HK-2 (cell line): ENCODE measurements around the gene MMP7.

Experiments used
- DNase-seq: peaks from one replicate; pipeline ENCODE4 v3.0.0-alpha.2; 2018; ENCODE audit not compliant: unreplicated experiment

MMP7 gene, protein sequence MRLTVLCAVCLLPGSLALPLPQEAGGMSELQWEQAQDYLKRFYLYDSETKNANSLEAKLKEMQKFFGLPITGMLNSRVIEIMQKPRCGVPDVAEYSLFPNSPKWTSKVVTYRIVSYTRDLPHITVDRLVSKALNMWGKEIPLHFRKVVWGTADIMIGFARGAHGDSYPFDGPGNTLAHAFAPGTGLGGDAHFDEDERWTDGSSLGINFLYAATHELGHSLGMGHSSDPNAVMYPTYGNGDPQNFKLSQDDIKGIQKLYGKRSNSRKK

DNA sequence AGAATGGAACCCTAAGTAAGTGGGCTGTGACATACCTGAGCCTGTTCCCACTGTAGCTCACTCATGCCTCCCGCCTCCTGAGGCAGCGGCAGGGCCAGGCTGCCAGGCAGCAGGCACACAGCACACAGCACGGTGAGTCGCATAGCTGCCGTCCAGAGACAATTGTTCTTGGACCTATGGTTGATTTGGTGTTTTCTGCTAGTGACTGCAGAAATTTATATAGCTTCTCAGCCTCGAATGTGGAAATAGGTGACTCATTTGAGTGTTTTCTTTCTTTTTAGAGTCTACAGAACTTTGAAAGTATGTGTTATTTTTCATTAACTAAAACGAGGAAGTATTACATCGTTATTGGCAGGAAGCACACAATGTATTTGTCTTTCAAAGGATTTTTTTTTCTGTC, at the start of gene MMP7:
MMP7 (minus strand) TSS at position 190 of the 400 bp plus-strand sequence; CDS start at position 143, 47 bp downstream.
- peak; percentile 42 for DNase-seq

DNA sequence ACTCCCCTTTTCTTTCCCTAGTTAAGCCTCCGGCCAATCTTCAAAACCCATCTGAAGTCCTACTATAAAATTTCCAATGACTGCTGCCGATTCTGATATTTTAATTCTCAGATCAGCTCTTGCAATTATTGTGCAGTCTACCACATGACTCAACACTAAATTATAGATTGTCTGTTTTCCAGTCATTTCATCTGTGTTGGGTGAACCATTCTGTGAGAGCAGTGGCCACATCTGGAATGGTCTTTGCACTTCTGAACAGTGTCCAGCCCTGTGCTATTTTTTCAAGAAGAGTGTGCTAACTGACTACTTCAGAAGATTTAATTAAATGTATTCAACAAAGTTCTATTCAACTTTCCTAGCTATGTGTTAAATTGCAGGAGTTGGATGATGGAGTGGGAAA, 47.2 kb upstream of the MMP7 start:
- DNase-seq: no peak

DNA sequence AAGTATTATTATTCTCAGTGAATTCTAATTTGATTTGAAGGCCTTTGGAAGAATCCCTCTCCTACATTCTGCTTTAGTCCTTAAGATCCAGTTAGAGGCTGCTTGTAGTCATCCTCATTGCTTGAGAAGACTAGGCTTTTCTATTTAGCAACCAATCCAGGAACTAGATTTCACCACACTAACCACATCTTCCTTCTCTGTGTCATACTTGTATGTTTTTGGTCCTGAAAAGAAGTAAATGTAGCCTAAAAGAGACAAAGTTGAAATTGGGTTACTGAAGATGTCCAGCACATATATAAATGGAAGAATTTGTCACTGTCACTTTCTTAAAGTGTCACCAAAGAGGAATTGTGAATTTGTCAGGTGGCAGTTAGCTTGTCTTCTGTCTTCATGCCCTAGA, 46.6 kb upstream of the MMP7 start:
- DNase-seq: no peak

DNA sequence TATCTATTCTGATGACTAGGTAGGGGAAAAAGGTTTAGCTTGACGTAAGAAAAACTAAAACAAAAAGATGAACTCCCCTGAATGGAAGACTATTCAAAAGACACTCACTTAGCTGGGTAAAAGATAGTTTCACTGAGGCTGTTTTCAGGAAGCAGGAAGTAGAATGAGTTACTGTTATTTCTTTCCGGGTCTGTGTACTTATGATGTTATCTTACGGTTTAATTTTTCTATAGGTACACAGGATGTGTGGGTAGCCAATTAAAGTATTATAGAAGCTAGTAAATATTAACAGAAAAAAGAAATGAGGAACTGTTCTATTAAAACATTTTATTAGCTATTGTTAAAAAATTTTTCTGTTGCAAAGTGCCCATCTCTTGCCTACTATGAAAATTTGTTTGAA, 45.8 kb upstream of the MMP7 start:
- DNase-seq: no peak

DNA sequence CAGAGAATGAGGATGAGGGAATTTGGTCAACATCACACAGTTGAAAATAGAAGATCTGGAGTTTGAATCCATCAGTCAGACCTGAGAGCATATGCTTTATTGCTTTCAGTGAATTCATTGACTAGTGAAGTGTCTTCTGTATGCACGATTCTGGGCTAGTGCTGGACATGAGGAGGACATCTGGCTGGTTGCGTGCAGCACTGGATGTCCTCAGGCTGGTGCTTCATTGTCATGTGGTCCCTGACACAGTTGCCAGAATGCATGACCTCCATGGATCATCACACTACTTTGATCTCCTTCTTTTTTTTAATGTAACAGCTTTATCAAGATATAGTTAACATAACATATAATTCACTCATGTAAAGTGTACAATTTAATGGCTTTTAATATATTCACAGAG, 44.5 kb upstream of the MMP7 start:
- DNase-seq: no peak

DNA sequence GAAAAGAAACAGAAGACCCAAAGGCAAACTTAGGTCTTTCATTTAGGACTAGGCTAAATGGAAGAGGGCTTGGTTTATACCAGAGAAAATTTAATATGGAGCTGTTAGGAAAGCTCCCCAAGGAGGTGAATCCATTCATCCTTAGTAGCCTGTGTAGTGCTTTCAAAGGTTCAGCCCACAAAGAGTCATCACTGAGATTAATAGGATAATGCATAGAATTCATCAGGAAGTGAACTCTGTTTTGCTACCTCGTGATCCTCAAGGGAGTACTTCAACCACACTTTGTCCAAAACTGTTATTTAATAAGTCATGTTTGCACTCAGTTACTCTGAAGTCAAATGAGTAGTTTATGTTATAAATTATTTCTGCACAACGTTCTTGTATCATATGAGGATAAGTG, 43.3 kb upstream of the MMP7 start:
- DNase-seq: no peak

DNA sequence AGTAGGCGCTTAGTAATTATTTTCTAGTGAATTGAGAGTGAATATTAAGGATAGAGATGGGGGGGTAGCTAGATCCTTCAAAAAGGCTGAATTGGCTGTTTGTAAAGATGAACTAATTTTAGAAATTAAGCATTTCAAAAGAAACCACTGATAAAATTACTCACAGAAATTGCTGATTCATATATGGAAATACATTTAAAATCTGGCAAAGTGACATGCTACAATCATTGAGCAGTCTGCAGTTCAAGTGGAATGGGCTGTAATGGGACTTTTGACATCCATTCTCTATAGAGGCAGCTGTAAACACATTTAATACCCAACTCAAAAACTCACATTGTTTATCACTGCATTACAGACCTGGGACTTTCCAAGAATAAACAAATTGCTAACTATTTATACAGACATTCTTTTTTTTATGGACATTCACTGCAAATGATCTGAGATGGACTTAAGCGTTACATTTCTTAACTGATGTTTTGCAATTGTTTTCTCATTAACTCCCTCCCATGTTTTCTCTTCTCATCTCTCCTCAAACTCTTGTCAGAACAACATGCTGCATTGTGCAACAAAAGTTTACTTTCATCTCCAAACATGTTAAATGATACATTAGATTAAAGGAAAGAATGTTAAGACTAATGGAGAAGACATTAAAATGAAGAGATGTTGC, 42.1 kb upstream of the MMP7 start:
- no peak for DNase-seq

DNA sequence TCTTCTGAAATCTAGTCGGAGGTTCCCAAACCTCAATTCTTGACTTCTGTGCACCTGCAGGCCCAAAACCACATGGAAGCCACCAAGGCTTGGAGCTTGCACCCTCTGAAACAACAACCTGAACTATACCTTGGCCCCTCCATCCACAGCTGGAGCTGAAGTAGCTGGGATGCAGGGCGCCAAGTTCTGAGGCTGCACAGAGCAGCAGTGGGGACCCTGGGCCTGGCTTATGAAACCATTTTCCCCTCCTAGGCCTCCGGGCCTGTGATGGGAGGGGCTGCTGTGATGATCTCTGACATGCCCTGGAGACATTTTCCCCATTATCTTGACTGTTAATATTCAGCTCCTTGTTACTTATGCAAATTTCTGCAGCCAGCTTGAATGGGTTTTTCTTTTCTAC, 38.3 kb upstream of the MMP7 start:
- no peak for DNase-seq

DNA sequence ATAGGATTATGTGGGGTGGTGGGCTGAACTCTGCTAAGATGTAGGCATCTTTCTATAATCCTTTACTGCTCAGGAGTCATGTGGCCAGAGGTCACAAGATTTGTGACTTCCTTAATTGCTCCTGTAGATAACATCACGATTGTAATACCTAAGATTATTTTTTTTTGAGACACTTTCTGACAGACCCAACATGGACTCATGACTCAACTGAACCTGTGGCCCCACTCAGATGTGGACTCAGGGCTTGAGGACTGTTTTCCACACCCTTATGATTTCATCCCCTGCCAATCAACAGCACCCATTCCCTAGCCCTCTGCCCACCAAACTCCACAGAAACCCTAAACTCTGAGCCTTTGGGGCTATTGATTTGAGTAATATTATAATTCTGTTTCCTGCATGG, 35.6 kb upstream of the MMP7 start:
- DNase-seq: no peak

DNA sequence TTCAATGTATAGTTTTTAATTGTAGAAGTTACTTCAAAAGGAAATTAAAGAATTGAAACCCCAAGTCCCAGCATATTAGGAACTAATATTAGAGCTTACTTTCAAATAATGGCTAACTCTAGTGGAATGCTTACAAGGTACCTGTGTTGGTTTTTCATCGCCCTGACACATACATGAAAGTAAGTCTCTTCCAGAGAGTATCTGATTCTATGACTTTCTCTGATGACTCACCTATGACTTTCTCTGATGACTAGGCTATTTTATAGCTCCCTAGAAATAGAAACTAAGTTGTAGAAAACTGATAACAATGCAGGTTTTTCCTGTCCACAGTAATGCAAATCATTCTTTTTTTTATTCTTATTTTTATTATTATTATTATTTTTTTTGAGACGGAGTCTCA, 33.6 kb upstream of the MMP7 start:
- no peak for DNase-seq

DNA sequence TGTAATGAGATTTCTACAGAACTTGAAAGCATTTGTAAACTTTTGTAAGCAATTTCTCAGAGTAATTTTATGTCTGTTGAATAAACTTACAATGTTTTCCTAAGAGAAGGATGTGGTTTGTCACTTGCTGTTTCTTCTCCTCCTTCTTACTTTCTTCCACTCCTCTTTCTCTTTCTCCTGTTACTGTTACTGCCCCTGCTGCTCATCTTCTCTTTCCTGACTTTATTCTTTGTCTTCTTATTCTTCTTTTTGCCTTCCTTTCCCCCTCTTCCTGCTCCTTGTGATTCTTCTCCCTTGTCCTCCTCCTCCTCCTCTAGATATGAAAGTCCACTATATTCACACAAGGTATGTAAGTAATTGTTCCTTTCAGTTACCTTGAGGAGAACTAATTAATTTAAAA, 31.1 kb upstream of the MMP7 start:
- DNase-seq: no peak

DNA sequence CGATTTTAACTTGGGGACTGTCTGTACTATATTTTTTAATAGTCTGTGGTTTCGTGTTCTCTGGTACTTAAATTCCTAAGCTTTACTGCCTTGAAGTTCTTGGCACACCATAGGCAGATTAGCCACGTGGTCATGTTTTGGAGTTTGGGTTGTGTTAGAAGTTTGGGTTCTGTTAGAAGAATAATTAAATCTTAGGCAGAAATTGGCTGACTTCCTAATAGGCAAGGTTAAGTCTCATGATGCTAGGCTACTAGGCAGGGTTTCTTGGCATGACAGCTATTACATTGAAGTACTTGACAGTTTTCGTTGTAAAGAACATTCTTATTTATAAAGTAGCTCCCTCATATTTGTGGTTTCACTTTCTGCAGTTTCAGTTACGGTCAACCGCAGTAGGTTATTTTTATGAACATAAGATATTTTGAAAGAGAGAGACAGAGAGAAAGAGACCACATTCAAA, 30.0 kb upstream of the MMP7 start:
- no peak for DNase-seq

DNA sequence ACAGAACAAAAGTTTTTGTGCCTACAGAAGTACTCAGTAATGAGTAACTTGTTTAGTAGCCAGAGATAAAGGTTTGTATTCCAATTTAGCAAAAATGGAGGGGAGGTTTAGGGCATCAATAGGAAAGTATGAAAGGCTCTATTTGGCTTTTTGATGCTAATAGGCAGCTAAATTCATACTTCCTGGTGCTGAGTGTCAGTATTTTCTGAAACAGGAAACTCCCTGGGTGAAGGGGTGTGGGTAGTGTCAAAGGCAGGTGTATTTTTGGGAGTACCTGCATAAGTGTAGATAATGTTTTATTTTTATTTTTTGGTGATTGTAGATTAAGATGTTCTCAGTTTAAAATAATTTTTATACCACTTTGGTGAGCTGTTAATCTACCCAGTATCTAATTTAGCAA, 29.3 kb upstream of the MMP7 start:
- DNase-seq: no peak

DNA sequence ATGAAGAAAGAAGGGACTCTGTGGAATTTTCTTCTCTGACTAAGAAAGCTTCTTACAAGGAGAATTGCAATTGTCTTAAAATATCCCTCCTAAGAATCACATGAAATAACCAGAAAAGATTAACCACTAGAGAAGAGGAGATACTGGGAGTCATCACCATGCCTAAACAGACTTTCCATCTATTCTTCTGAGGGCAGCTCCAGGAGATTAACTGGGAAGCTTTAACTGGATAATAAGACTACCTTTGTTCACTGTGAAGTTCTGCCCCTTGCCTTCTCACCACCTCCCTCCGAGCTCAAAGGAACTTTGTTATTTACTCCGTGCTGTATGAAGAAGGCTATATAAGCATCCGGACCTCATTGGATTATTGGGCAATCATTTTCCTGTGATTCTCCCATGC, 24.5 kb upstream of the MMP7 start:
- no peak for DNase-seq

DNA sequence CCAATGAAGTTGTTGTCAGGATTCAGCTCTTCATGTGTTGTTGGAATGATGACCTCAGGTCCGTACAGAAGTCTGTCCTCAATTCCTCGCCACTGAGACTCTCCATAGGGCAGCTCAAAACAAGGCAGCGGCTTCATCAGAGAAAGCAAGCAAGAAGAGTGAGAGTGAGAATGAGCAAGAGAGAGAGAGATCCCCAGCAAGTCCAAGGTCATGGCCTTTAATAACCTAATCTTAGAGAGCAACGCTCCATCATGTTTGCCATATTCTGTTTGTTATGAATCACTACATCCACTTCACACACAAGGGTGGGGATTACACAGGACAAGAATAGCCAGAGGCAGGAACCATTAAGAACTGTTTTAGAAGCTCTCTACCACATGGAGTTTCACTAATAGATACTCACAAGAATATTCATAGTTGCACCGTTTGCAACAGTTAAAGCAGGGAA, 23.3 kb upstream of the MMP7 start:
- DNase-seq: no peak

DNA sequence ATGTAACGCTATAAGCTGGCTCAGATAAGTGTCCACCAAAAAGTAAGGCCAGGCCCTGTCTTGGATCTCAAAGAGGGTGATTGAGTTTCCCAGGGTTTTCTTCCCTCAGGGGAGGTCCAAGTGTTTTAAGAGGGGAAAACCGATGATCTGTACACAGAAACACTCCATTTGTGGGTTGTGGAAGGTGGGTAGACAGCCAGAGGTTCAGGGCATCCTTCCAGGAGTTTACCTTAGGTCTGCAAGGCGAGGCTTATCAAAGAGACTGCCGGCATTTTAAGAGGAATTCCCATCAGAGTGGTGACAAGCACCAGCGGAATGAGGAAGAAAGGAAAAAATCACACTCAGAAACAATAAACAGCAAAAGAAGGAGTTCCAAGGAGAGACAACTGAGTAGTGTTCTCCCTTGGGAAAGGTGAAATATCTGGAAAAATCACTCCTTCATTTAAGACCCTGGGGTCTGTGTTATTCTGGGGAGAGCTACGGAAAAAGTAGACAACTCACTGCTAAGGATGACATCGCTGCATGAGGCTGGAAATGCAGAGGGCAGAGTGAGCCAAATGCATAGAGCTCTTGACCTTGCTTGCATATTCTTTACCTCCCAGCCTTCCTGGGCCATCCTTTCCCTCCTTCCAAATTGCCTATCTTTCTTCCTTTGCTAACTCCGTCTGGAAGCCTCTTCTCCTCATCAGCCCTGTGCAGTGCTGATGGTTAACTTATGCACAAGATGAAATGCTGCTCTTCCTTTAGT, 22.1 kb upstream of the MMP7 start:
- peak; percentile 57 for DNase-seq

DNA sequence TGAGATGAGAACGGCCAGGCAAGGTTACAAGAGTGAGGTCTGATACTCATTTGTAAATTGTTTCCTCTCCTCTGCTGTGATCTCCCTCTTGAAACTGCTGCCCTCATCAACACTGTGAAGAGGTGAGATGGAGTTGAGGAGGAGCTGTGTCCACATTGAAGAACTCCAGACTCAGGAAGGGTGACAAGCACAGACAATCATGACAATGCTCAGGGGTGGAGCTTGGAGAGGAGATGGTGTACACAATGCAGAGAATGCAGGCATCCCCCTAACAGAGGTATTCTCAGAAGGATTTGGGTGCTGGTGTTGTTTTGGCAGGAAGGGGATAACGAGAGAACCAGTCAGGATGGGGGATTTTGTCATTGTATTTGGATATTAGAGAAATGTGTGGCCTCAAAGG, 21.5 kb upstream of the MMP7 start:
- no peak for DNase-seq

DNA sequence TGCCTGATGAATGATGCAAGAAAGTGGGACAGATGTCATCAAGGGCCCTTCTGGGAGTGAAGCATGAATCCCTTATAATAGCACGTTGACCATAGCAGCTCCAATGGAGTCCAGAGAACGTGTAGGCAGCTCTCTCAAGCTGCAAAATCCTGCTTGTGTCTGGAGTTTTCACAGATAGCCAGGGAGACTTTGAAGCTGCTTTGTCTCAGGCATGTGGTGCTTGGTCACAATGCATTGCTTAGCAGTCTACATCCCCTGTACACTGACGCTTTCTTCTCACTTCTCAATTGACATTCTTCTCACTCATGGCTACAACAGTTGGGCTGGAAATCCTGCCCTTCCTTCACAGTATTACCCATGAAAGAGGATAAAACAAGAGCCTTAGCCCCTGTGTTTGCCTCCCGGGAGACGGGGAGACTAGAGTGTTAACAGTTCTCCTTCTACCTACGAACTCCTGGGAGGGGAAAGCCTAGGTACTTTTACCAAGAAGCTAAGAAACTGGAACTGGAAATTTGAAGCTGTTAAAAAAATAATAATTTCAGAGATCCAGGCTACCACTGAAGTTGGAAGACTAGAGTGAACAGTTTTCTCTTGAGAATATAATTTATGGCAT, 20.7 kb upstream of the MMP7 start:
- DNase-seq: no peak

DNA sequence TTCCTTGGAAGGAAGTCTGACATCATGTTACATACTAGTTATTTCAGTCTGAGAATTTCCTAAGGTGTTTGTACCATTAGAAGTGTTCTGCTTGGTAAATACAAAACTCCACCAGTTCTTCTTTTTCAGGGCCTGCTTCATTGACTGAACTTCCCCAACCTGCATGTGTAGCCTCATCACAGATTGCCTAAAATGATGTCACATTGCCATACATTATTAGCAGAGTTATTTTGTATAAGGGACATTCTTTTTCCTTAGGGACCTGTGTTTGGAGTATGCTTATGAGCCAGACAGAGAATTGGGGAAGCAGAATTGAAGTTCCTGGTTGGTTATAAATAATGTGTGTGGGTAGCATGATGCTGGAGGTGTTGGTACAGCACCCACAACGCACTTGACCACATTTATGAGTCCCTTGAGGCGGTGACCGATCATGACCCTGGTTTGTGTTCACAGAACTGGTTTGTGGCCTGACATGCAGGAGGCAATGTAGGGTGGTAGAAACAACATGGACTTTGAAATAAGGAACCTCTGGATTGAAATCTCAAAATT, 16.4 kb upstream of the MMP7 start:
- DNase-seq: peak; percentile 22

DNA sequence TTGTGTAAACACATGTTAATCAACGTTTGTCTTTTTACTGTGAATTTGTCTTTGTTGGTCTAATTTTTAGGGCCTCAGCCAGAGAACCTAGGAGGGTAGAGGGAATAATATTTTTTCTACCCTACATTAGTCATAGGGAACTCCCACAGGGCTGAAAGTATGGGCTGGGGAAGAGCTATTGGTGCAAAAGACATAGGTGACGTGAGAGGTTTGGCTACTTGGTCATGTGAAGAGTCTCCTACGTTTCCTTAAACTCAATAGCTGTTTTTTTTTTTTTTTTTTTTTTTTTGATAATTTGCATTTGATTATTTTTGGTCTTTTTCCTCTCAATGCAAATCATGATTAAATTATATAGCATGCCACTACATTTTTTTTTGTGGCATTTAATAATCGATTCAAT, 15.9 kb upstream of the MMP7 start:
- no peak for DNase-seq

DNA sequence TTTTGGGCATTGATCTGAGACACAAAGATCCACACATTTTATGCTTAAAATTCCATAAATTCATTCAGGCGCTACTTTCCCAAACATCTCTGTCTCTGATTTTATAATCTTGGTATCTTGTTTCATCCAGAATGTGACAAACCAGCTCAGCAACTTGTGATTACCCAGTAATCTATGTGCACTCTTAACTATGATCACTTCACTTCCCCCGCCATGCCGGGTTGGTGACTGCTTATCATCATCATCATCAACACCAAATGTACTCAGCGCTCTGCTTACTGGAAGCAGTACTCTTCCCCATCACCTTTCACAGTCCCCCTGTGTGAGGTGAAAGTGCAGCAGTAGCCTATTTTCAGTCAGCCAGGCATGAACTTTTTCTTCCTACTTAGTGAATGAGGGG, 15.2 kb upstream of the MMP7 start:
- DNase-seq: no peak

DNA sequence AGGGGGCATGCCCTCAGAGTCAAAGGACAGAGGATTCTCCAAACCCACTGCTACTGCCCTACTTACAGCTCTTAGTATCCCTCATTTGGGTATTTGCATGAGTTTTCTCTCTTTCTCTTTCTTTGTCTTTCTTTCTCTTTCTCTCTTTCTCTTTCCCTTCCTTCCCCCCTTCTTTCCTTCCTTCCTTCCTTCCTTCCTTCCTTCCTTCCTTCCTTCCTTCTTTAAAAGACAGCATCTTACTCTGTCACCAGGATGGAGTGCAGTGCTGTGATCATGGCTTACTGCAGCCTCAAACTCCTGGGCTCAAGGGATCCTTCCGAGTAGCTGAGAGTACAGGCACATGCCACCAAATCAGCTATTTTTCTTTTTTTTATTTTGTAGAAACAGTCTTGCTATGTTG, 14.0 kb upstream of the MMP7 start:
- no peak for DNase-seq
